GM21367 (cell line): ENCODE measurements around the gene BLID.

Experiments used
- ATAC-seq: cut with Tn5 transposase; IDR thresholded peaks from one replicate; pipeline ENCODE4 v1.9.1; 2021; ENCODE audit not compliant: unreplicated experiment

The BLID gene

GRCh38 chr11:122085264-122085663, 30.8 kb downstream of the BLID start:
- ATAC-seq = no peak

DNA sequence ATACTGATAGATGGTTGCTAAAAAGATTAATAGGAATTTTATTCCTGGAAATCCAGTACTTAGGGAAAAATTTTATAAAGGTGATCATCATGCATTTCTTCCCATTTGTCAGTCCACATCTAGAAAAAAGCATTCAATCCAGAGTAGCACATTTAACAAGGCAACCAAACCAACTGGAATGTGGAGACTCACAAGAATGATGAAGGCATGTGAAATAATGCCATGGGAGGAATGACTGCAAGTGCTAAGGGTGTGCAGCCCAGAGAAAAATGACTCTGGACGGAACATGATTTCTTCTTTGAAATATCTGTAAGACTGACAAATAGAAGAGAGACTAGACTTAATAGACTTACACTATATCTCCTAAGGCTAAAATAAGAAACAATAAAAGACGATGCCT, 33.8 kb downstream of the BLID start:
- no peak for ATAC-seq

- no peak for ATAC-seq
These were observed 34.9 kb downstream of the BLID start for GRCh38 chr11:122081073-122081472.

DNA sequence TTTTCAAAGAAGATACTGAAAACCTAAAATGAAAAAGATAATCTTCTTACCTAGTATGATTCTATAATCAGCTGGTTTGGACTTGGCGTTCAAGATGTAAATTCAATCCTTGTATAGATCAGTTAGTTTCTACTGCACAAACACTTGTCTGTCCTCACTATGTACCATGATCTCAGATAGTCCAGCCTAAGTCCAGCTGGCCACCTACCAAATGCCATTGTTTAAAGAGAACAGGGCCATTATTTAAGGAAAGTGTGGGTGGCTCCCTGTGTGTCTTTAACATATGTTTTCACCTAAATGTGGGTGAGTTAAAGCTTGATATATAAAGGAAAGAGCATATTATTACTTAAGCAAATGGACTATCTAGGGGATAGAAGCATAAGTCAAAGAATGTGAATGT, 38.6 kb downstream of the BLID start:
- ATAC-seq = no peak

DNA sequence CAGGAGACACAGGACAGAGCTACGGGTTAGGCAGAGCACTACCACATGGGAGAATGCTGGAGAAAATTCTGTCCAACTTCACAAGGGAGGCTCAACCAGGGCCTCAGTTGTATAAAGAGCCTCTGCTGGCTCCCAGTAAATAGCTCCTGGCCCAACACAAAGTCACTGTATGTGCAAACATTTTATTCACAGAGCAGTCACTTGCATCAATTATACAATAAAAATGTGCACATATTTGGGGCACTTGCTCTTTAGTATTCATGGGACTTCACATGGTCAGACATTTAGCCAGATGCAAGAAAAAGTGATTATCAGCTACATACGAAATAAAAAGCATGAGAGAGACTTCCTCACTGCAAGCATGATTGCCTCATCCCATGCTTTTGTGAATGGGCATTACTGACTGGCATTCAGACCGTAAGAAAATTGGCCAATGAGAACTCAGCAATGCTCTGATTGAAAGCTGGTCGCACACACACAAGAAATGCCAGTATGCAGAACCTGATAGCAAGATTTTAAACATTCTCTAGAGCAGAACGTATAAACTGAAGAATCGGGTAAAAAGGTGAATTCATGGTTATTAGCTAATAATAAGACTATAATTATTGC, 39.4 kb downstream of the BLID start:
- ATAC-seq = no peak

DNA sequence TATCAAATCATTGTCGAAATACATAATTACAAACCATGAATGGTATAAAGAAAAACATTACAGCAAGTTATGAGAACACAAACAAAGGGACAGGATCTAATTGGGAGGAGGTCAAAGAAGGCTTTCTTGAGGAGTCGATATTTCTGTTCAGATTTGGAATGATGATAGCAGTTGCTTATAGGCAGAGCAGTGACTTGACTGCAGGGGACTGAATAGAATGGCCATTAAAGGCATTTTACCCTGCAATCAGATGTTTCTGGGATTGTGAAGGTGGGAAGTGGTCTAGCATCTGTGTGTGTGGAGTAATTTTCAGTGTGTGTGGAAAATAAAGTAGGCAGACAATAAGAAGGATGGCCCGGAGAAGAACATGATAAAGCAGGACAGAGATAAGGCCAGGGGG, 41.0 kb downstream of the BLID start:
- no peak for ATAC-seq

DNA sequence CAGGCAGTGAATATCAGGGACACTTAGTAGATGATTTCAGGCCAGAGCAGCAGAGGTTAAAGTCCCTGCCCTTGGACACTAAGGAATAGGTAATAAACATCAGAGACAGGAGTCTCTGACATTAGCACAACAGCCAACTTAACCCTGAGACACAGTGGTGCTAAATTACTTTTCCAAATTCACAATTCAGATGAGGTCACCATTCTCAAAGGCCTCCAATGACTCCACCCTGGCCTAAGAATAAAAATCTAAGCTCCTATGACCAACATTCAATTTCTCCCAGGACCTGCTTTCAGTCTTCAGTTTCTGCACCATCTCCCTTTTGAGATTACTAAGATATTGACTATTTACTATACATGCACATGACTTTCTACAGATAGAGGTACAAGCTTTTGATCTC, 42.0 kb downstream of the BLID start:
- ATAC-seq = no peak

DNA sequence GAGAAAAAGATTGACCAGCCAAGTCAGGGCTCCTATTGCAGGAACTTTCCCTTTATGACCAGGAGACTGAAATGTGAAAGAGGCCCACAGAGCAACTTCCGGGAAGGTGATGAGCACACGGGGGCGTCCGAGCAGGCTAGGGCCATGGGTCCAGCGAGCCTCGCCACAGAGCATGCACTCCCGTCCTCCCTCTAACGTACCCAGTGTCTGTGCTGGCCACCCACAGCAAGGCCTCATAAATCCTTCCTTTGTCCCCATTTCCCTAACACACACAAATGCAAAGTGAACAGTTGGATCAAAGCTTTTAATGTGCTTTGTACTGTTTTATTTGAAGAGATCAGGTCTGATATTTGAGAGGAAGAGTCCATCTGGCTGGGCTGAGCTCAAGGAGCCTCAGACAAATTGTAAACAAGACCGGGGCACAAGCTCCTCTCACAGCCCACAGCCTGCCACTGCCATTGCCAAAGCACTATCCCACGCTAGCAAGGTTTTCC, 44.3 kb downstream of the BLID start:
- no peak for ATAC-seq

- no peak for ATAC-seq
These were observed 46.2 kb downstream of the BLID start for GRCh38 chr11:122069707-122070360.

DNA sequence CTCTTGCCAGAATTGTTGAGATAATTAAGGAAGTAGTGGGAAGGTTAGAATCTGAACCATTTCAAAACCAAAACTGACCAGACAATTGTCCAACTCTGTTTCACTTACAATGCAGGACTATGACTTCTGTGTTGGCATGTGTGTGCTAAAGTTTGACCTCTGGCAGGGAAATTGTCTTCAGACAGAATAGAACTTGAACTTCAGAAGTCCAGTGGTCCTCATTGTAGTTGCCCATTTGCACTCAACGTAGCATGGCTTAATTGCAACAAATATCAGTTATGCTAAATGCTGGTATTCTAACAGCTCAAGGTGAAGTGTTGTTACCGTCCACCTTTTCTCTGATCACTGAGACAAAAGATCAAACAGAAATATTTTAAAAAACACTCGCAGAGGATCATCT, 47.2 kb downstream of the BLID start:
- no peak for ATAC-seq

- ATAC-seq = no peak
These were observed 47.9 kb downstream of the BLID start for GRCh38 chr11:122068141-122068540.
